SIG-M5 (cell line): ENCODE data around the gene SORCS2.

Source experiments
- DNase-seq: peaks from one replicate; lab custom pipeline; 2025; lab: John Stamatoyannopoulos, UW

The SORCS2 gene

GRCh38 chr4:7288751-7289523 is 96.6 kb downstream of the SORCS2 start:
- DNase-seq: no peak

GRCh38 chr4:7289589-7289988 is 97.3 kb downstream of the SORCS2 start:
- no peak for DNase-seq

- no peak for DNase-seq
These were observed 99.2 kb downstream of the SORCS2 start for GRCh38 chr4:7291372-7292114.

- DNase-seq: no peak
These were observed 101.4 kb downstream of the SORCS2 start for GRCh38 chr4:7293703-7294102.

- no peak for DNase-seq
These were observed 101.9 kb downstream of the SORCS2 start for GRCh38 chr4:7294176-7294756.

GRCh38 chr4:7295197-7295910 is 103.0 kb downstream of the SORCS2 start:
- DNase-seq: no peak

- no peak for DNase-seq
These were observed 103.7 kb downstream of the SORCS2 start for GRCh38 chr4:7295911-7296660.

- DNase-seq: no peak
These were observed 104.5 kb downstream of the SORCS2 start for GRCh38 chr4:7296661-7297335.

- no peak for DNase-seq
These were observed 105.0 kb downstream of the SORCS2 start for GRCh38 chr4:7297374-7297773.

- DNase-seq: no peak
These were observed 105.5 kb downstream of the SORCS2 start for GRCh38 chr4:7297881-7298280.

- DNase-seq: no peak
These were observed 106.3 kb downstream of the SORCS2 start for GRCh38 chr4:7298619-7299009.

GRCh38 chr4:7299010-7299907 is 106.9 kb downstream of the SORCS2 start:
- no peak for DNase-seq

GRCh38 chr4:7299908-7300710 is 107.8 kb downstream of the SORCS2 start:
- no peak for DNase-seq

GRCh38 chr4:7300711-7301095 is 108.4 kb downstream of the SORCS2 start:
- DNase-seq: no peak

- no peak for DNase-seq
These were observed 108.9 kb downstream of the SORCS2 start for GRCh38 chr4:7301126-7301785.

- DNase-seq: no peak
These were observed 109.7 kb downstream of the SORCS2 start for GRCh38 chr4:7301846-7302630.

GRCh38 chr4:7302781-7303404 is 110.6 kb downstream of the SORCS2 start:
- DNase-seq: no peak
